Measurements from ENCODE around the gene TFCP2L1.

TFCP2L1 gene

DNA sequence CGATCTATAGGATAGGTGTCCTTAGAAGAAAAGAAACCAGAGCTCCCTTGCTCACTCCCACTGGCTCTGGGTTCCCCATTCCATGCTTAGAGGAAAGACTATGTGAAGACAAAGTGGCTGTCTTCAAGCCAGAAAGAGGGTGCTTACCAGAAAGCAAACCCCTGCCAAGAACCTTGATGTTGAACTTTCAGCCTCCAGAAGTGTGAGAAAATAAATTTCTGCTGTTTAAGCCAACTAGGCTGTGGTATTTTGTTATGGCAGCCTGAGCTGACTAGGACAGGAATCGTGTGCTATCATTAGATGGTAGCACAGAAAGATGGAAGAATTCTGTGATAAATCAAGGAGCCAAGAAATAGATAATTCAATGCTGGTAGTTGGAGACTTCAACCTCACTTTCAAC lies 19.9 kb upstream of the TFCP2L1 start:
- H3K36me3 ChIP-seq (ENCODE audit: control insufficient read depth in 2 of 2, insufficient read depth in 1 of 2, low read length in 2 of 2) = no peaks in the 10 kb centered on the region
- H3K4me3 ChIP-seq (ENCODE audit: low read depth, low read length) = no peak overlapping the region
- no peaks in the 10 kb centered on the region; the same call in 1 of the 2 replicates for H3K4me1 ChIP-seq (ENCODE audit: control insufficient read depth, insufficient read depth, low read length)
- no peaks in the 10 kb centered on the region for H3K9me3 ChIP-seq (ENCODE audit: control insufficient read depth, insufficient read depth, low read depth, low read length)
- TF ChIP-seq PRDM6 (tag by site-specific recombination; IDR thresholded peaks at IDR 0.05) = no peak
- no peak for TF ChIP-seq INSM2 (tag by site-specific recombination; IDR thresholded peaks at IDR 0.05)
- no peak for TF ChIP-seq ZNF140 (tag by site-specific recombination; IDR thresholded peaks at IDR 0.05)
- no peak for TF ChIP-seq ZNF404 (tag by site-specific recombination; IDR thresholded peaks at IDR 0.05)
- no peak for TF ChIP-seq ZNF548 (tag by site-specific recombination; IDR thresholded peaks at IDR 0.05)
- TF ChIP-seq PBX3 (CRISPR knock-in tag; IDR thresholded peaks at IDR 0.05) = no peak
- TF ChIP-seq ZNF670 (tag by site-specific recombination; IDR thresholded peaks at IDR 0.05; ENCODE audit: low read depth) = no peak
- no peak for TF ChIP-seq KLF10 (tag by site-specific recombination; IDR thresholded peaks at IDR 0.05)
- TF ChIP-seq ZNF558 (tag by site-specific recombination; IDR thresholded peaks at IDR 0.05) = no peak
- no peak for TF ChIP-seq HIC1 (tag by site-specific recombination; IDR thresholded peaks at IDR 0.05)
- POLR2A ChIA-PET = no interaction called here
- CTCF ChIA-PET = interaction anchor here (0.7 kb wide), 1 partner anchor 11 kb away, joined by 3 read pairs; no protein-coding TSS in a partner anchor
- H3K27ac ChIP-seq (ENCODE audit: extremely low read depth, low read depth, low read length) = no peak overlapping the region

DNA sequence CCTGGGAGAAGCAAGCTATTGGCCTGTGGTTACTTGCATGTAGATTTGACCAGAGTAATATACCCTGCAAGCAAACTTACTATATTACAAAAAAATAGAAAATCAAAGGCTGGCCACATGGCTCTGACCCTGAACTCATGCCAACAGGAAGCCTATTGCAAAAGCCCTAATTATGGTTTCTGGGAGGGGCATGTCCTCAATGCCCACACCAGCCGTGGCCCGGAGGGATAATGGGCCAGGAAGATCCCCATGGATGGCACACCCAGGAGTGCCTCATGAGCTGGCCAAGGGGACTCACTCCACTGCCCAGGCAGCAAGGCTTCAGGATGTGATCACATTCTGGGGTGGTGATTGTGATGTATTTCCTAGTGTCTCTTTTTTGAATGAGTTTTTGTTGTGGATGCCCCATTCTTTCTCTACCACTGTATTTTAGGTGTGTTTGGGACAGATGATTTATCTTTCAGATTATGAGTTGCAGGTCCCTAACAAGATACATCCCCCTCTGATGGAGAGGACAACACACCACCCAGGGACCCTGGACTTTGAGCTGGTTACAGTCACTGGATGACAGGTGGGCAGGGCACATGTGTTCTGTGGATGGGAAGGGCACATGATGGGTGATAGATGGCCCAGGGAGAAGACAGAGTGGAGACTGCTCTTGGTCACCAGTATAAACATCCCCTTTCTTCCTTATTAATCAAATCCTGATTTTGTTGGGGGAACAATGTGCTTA lies 18.7 kb upstream of the TFCP2L1 start:
- TF ChIP-seq ZNF239 (tag by site-specific recombination; IDR thresholded peaks at IDR 0.05) (no peak), PATZ1 (tag by site-specific recombination; IDR thresholded peaks at IDR 0.05) (no peak)
- no peak overlapping the region for H3K27ac ChIP-seq (ENCODE audit: extremely low read depth, low read depth, low read length)
- H3K36me3 ChIP-seq (ENCODE audit: control insufficient read depth in 2 of 2, insufficient read depth in 1 of 2, low read length in 2 of 2) = no peaks in the 10 kb centered on the region
- ChIA-PET POLR2A (no interaction called here), CTCF (interaction anchor here (0.6 to 0.9 kb wide), 2 partner anchors 208 to 617 kb away, joined by 3 read pairs; no protein-coding TSS in a partner anchor)
- H3K9me3 ChIP-seq (ENCODE audit: control insufficient read depth, insufficient read depth, low read depth, low read length) = no peaks in the 10 kb centered on the region
- no peak overlapping the region for H3K4me3 ChIP-seq (ENCODE audit: low read depth, low read length)
- no peaks in the 10 kb centered on the region for H3K4me1 ChIP-seq (ENCODE audit: control insufficient read depth, insufficient read depth, low read length)
